Spleen (tissue), 11 donors: ENCODE measurements around the gene JMJD1C. TPM values are rescaled to one million over a fixed set of nuclear protein-coding genes. Genes with fewer than 3 reads are reported as not detected.
A peak's percentile ranks its signal among the peaks of the same experiment; 100 is the strongest.

Source experiments
- DNase-seq: peaks from one replicate; pipeline ENCODE4 v3.0.0-alpha.2; 2020
- H3K27ac ChIP-seq, 8 donors: fragments of 200-600 bp; sonication (generic) in 7 of 8; 1 replicate in 4 of 8; 2 replicates in 4 of 8; pipeline versions ENCODE4 v1.5.0 to v1.8.0; 2016 to 2021; ENCODE audit warnings: inconsistent platforms in 4 of 8, mild to moderate bottlenecking in 4 of 8, moderate library complexity in 1 of 8
- H3K27me3 ChIP-seq, 7 donors: fragments of 200-600 bp; sonication (generic) in 6 of 7; replicated peaks in 1 of 7; 1 replicate in 4 of 7; 2 replicates in 3 of 7; pipeline versions ENCODE4 v1.5.0 to v1.8.0; 2016 to 2021; ENCODE audit warnings: inconsistent platforms in 3 of 7, mild to moderate bottlenecking in 1 of 7
- H3K36me3 ChIP-seq, 6 donors: fragments of 200-600 bp; sonication (generic) in 5 of 6; 1 replicate in 4 of 6; 2 replicates in 2 of 6; pipeline versions ENCODE4 v1.5.0 to v1.8.0; 2016 to 2021; ENCODE audit warnings: inconsistent platforms in 2 of 6
- H3K4me1 ChIP-seq, 6 donors: fragments of 200-600 bp; sonication (generic) in 5 of 6; 1 replicate in 3 of 6; 2 replicates in 3 of 6; pipeline versions ENCODE4 v1.5.0 to v1.8.0; 2016 to 2021; ENCODE audit warnings: inconsistent platforms in 3 of 6
- H3K4me3 ChIP-seq, 8 donors: fragments of 200-600 bp; sonication (generic) in 7 of 8; 1 replicate in 4 of 8; 2 replicates in 4 of 8; pipeline versions ENCODE4 v1.5.0 to v1.8.0; 2016 to 2021; ENCODE audit warnings: inconsistent platforms in 4 of 8, mild to moderate bottlenecking in 4 of 8, moderate library complexity in 2 of 8
- H3K9me3 ChIP-seq, 8 donors: fragments of 200-600 bp; sonication (generic) in 7 of 8; 1 replicate in 4 of 8; 2 replicates in 4 of 8; pipeline versions ENCODE4 v1.5.0 to v1.8.0; 2016 to 2021; ENCODE audit warnings: inconsistent platforms in 4 of 8
- POLR2A ChIP-seq, 3 donors: fragments of 450-650 bp; IDR thresholded peaks; one replicate each; pipeline ENCODE4 v1.5.1; 2017; ENCODE audit warnings: antibody characterized with exemption in 3 of 3, mild to moderate bottlenecking in 1 of 3
- POLR2AphosphoS5 ChIP-seq, 3 donors: sonication (generic); formaldehyde crosslinking; IDR thresholded peaks; one replicate each; pipeline ENCODE4 v1.5.1; 2017; ENCODE audit warnings: antibody characterized with exemption in 3 of 3
- WGBS, 5 donors: extraction: QIAGEN DNeasy Blood & Tissue Kit in 3 of 5; methylation state at CpG; one replicate each; pipeline versions ENCODE4 v1.1.5 to v1.1.7; 2013 to 2018; 5-methylcytosine and 5-hydroxymethylcytosine counted together
- intact Hi-C: fragments of 100-400 bp; cut with DNase I; formaldehyde crosslinking; loops from one replicate; pipeline ENCODE4 v1.15.0; 2023; ENCODE audit warnings: low total_unique reads
- polyA plus RNA-seq, 3 donors: library from polyadenylated mRNA; stranded (reverse); fragments of 200-250 nt; gene quantifications; one replicate each; pipeline ENCODE4 v1.2.1, GENCODE V29; 2013
- total RNA-seq, 7 donors: library from RNA; depleted of rRNA in 3 of 7; stranded (reverse); fragments of >200 nt in 3 of 7; fragmentation: NEBNext Ultra II Directional in 4 of 7; extraction: Animal tissue kit (Norgen Biotek cat#: 25700) in 4 of 7; gene quantifications; one replicate each; pipeline versions ENCODE4 v1.1.0 to v1.2.1, GENCODE V29; 2016 to 2021
- TF ChIP-seq, protein P1 (sequence below), 11 experiments: fragments of 200-600 bp in 7 of 11; fragments of 450-650 bp in 4 of 11; sonication (generic) in 4 of 11; IDR thresholded peaks in 8 of 11; conservative IDR thresholded peaks in 3 of 11; 1 replicate in 7 of 11; 2 replicates in 4 of 11; pipeline versions ENCODE4 v1.4.0 to v1.8.0; 2016 to 2021; ENCODE audit warnings: antibody characterized with exemption in 11 of 11, inconsistent platforms in 4 of 11, mild to moderate bottlenecking in 1 of 11
- donor health status: healthy with polysubstance abuse.
- donor health status: DM: no; HTN: no; CAD: no; lungs with moderate emphysema.
- donor health status: DM: no; HTN: no; CAD: no.
- donor health status: Bipolar disorder and iron deficiency.
- donor health status: healthy.
- donor health status: DM: no; HTN: no; CAD: no.
- donor health status: DM: yes; HTN: yes; CAD: no.

The JMJD1C gene
- total and polyA plus RNA-seq, 10 donors: 54.3 to 272 (median 137) TPM

DNA sequence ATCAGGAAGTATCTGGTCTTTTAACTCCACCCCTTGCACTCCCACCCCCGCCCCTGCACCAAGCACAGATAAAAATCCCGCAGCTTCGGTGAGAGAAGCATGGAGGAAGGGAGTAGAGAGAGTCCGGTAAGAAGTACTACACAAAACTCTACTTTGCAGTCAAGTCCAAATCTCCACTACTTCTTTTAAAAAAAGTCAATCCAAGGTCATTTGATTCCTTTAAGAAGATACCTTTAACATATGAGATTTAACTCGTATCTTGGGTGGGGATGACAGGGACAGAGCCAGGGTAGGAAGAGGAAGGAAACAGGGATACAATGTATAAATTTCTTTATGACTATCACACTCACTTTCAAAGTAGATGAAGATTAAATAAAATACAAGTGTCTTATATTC is 200.6 kb downstream of the JMJD1C start:
- Histone ChIP-seq H3K36me3 (peaks cover 0 to 10% (median 2%) of the 10 kb centered on the region in 6 donors), H3K27ac (peak overlapping the region; percentile 93 to 98 (median 97)), H3K27me3 (no peaks in the 10 kb centered on the region), H3K9me3 (no peaks in the 10 kb centered on the region), H3K4me3 (peak overlapping the region; percentile 28 to 73 (median 51)), H3K4me1 (peaks cover 35 to 76% (median 58%) of the 10 kb centered on the region in 6 donors)
- intact Hi-C loops: no loop called here
- TF ChIP-seq POLR2A (IDR thresholded peaks at IDR 0.05): peak in 1 of 3 donors; percentile 54
- TF ChIP-seq POLR2AphosphoS5 (IDR thresholded peaks at IDR 0.05): peak in 1 of 3 donors; percentile 71
- TF ChIP-seq, protein P1, sequence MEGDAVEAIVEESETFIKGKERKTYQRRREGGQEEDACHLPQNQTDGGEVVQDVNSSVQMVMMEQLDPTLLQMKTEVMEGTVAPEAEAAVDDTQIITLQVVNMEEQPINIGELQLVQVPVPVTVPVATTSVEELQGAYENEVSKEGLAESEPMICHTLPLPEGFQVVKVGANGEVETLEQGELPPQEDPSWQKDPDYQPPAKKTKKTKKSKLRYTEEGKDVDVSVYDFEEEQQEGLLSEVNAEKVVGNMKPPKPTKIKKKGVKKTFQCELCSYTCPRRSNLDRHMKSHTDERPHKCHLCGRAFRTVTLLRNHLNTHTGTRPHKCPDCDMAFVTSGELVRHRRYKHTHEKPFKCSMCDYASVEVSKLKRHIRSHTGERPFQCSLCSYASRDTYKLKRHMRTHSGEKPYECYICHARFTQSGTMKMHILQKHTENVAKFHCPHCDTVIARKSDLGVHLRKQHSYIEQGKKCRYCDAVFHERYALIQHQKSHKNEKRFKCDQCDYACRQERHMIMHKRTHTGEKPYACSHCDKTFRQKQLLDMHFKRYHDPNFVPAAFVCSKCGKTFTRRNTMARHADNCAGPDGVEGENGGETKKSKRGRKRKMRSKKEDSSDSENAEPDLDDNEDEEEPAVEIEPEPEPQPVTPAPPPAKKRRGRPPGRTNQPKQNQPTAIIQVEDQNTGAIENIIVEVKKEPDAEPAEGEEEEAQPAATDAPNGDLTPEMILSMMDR (IDR thresholded peaks at IDR 0.05 in 8 of 11, conservative IDR thresholded peaks at IDR 0.05 in 3 of 11): no peak
- WGBS, 5 donors: 1% methylated on average over 5 of the region's 5 CpGs
- DNase-seq: no peak

DNA sequence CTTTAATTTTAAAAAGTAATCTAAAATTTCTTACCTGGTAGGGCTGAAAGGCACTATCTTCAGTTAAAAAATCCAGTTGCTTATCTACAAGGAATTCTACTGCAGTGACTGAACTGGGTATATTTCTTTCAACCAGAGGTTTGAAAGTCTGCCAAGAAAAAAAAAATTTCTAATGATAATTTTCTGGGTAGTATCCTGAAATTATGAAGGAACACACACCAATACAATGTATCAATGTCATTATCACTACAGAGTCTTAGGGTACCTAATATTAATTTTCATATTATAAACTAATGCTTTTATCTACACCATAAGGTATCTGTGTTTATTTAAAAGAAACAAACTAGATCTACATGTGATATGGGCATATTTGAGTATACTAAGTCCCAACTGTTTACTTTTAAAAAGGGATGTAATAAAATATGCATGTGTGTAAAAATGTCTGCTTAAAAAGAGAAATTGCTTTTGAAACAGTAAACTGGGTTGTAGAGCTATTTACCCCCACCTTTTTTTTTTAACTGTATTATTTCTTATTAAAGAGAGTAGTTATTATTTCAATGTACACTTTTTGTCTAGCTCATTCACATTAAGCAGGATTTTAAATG is 201.1 kb downstream of the JMJD1C start:
- Histone ChIP-seq H3K27me3 (no peaks in the 10 kb centered on the region), H3K4me1 (peaks cover 40 to 76% (median 61%) of the 10 kb centered on the region in 6 donors), H3K4me3 (peak overlapping the region; percentile 28 to 73 (median 51)), H3K9me3 (no peaks in the 10 kb centered on the region), H3K36me3 (peaks cover 0 to 10% (median 3%) of the 10 kb centered on the region in 6 donors), H3K27ac (peak overlapping the region; percentile 93 to 98 (median 97))
- intact Hi-C loops: no loop called here
- TF ChIP-seq, protein P1 (IDR thresholded peaks at IDR 0.05 in 8 of 11, conservative IDR thresholded peaks at IDR 0.05 in 3 of 11): no peak
- no peak for TF ChIP-seq POLR2A (IDR thresholded peaks at IDR 0.05)
- no peak for TF ChIP-seq POLR2AphosphoS5 (IDR thresholded peaks at IDR 0.05)
- DNase-seq: no peak

DNA sequence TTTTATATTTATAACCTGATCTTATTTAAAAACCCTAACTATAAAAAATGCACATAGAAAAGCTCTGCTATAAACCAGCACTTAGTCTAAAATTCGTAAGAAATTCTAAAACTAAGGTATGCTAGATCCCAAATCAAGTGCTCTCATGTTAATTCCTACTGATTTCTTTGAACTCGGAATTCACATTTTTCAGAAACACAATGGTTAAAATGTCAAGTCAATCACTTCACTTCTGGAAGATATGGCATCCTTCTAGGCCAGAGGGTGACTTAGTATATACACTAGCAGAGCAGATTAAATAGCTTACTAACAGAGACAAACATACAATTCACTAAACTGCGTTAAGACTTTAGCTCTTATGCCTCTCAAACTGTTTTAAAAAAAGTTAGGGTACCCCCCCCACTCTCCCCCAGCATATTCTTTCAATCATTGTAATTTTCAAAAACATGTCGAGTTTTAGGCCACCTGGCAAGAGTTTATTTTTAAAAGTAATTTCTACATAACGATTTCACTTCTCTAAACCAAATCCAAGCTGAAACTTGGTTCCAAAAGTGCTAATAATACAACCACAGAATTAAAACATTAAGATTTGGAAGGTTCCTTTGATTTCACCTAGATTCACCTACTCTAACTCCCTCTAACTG is 203.2 kb downstream of the JMJD1C start:
- intact Hi-C loops: no loop called here
- Histone ChIP-seq H3K4me3 (peak overlapping the region in 2 of 8 donors; percentile 8 to 45), H3K4me1 (peaks cover 60 to 92% (median 78%) of the 10 kb centered on the region in 6 donors), H3K27me3 (no peaks in the 10 kb centered on the region), H3K27ac (peak overlapping the region; percentile 2 to 98 (median 72)), H3K9me3 (no peaks in the 10 kb centered on the region), H3K36me3 (peaks cover 0 to 12% (median 3%) of the 10 kb centered on the region in 6 donors)
- 50 to 57% (median 53%) methylated on average over 5 of the region's 5 CpGs for WGBS, 5 donors
- TF ChIP-seq POLR2A (IDR thresholded peaks at IDR 0.05): no peak
- no peak for TF ChIP-seq POLR2AphosphoS5 (IDR thresholded peaks at IDR 0.05)
- TF ChIP-seq, protein P1 (IDR thresholded peaks at IDR 0.05 in 8 of 11, conservative IDR thresholded peaks at IDR 0.05 in 3 of 11): no peak
- DNase-seq: no peak

DNA sequence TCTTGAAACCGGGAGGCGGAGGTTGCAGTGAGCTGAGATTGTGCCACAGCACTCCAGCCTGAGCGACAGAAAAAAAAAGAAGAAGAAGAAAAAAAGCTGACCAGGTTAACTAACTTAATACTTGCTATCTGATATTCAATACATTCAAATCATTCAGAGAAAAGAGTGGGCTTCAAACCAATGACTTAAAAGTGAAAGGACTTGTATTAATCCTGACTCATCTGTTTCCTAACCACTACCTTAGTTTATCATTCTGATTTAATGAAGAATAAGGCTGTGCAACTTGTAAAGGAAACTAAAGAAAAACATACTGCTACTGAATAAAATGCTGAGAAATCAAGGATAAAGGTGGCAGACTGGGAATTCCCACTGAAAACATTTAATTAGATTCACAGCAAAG is 204.3 kb downstream of the JMJD1C start:
- Histone ChIP-seq H3K27ac (peak overlapping the region in 7 of 8 donors; percentile 58 to 98 (median 81)), H3K4me1 (peaks cover 71 to 97% (median 88%) of the 10 kb centered on the region in 6 donors), H3K9me3 (no peaks in the 10 kb centered on the region), H3K36me3 (peaks cover 0 to 13% (median 3%) of the 10 kb centered on the region in 6 donors), H3K4me3 (peak overlapping the region in 3 of 8 donors; percentile 9 to 56 (median 16)), H3K27me3 (no peaks in the 10 kb centered on the region)
- 41 to 79% (median 59%) methylated on average over 3 of the region's 3 CpGs for WGBS, 5 donors
- TF ChIP-seq POLR2AphosphoS5 (IDR thresholded peaks at IDR 0.05) (no peak), POLR2A (IDR thresholded peaks at IDR 0.05) (no peak)
- TF ChIP-seq, protein P1 (IDR thresholded peaks at IDR 0.05 in 8 of 11, conservative IDR thresholded peaks at IDR 0.05 in 3 of 11): no peak
- intact Hi-C loops: no loop called here
- DNase-seq: no peak
